HG02884 (cell line): Measurements from ENCODE around the gene KCTD21.
"Not testable (repeated sequence)": the region's sequence is repeated elsewhere in the genome, so short reads cannot be mapped to it uniquely, and the experiment has no call there.

Source experiments
- ATAC-seq: cut with Tn5 transposase; IDR thresholded peaks from one replicate; pipeline ENCODE4 v1.9.1; 2021; ENCODE audit warnings: mild to moderate bottlenecking, moderate library complexity; ENCODE audit not compliant: unreplicated experiment

KCTD21 gene

GRCh38 chr11:78188286-78189173, at the start of gene KCTD21, which contains the start of gene USP35:
KCTD21 (minus strand) TSS chr11:78188626; CDS start chr11:78174554, 14,072 bp downstream.
USP35 (plus strand) TSS chr11:78188919; CDS start chr11:78196246, 7,327 bp downstream.
- peak; percentile 93 for ATAC-seq

- no peak for ATAC-seq
Observed at GRCh38 chr11:78237293-78238046, 49.0 kb upstream of the KCTD21 start.

GRCh38 chr11:78234006-78234405, 45.6 kb upstream of the KCTD21 start:
- ATAC-seq = no peak

- ATAC-seq = not testable (repeated sequence)
Observed at GRCh38 chr11:78233046-78233445, 44.6 kb upstream of the KCTD21 start.

GRCh38 chr11:78231962-78232501, 43.6 kb upstream of the KCTD21 start:
- ATAC-seq = no peak

- no peak for ATAC-seq
Observed at GRCh38 chr11:78230161-78230877, 41.9 kb upstream of the KCTD21 start.

GRCh38 chr11:78229106-78229505, 40.7 kb upstream of the KCTD21 start:
- no peak for ATAC-seq

- ATAC-seq = no peak
Observed at GRCh38 chr11:78228467-78228866, 40.0 kb upstream of the KCTD21 start.

- no peak for ATAC-seq
Observed at GRCh38 chr11:78227921-78228320, 39.5 kb upstream of the KCTD21 start.

- no peak for ATAC-seq
Observed at GRCh38 chr11:78226684-78227680, 38.6 kb upstream of the KCTD21 start.

- no peak for ATAC-seq
Observed at GRCh38 chr11:78224906-78225420, 36.5 kb upstream of the KCTD21 start.

GRCh38 chr11:78224506-78224905, 36.1 kb upstream of the KCTD21 start:
- no peak for ATAC-seq

GRCh38 chr11:78223320-78223954, 35.0 kb upstream of the KCTD21 start:
- ATAC-seq = peak; percentile 57

GRCh38 chr11:78222726-78223125, 34.3 kb upstream of the KCTD21 start:
- ATAC-seq = not testable (repeated sequence)

GRCh38 chr11:78221396-78222315, 33.2 kb upstream of the KCTD21 start:
- ATAC-seq = no peak

GRCh38 chr11:78220218-78221157, 32.1 kb upstream of the KCTD21 start:
- no peak for ATAC-seq
